ENCODE results near the gene MON2. TPM values are rescaled to one million over a fixed set of nuclear protein-coding genes. Genes with fewer than 3 reads are reported as not detected.
"Not testable (repeated sequence)": the region's sequence is repeated elsewhere in the genome, so short reads cannot be mapped to it uniquely, and the experiment has no call there.

MON2 gene
- total RNA-seq, 4 donors from 2014 or later, result 41.2 to 222 (median 70.0) TPM

GRCh38 chr12:62448436-62448835 is 18.2 kb upstream of the MON2 start:
- Histone ChIP-seq H3K27me3 (no peaks in the 10 kb centered on the region), H3K9me3 (peaks cover 0 to 12% of the 10 kb centered on the region in 2 donors), H3K27ac (no peak overlapping the region), H3K36me3 (no peaks in the 10 kb centered on the region), H3K4me1 (no peaks in the 10 kb centered on the region), H3K4me3 (no peak overlapping the region)
- DNase-seq, result no peak
- TF ChIP-seq POLR2A (IDR thresholded peaks at IDR 0.05), result no peak
- TF ChIP-seq CTCF (IDR thresholded peaks at IDR 0.05), result no peak
- intact Hi-C loops (cut with DNase I; ENCODE audit: low total_unique reads), result no loop called here

GRCh38 chr12:62455429-62455828 is 11.2 kb upstream of the MON2 start:
- H3K4me3 ChIP-seq; H3K9me3 ChIP-seq; H3K27ac ChIP-seq; H3K36me3 ChIP-seq; intact Hi-C loops (cut with DNase I; ENCODE audit: low total_unique reads); H3K27me3 ChIP-seq; DNase-seq; H3K4me1 ChIP-seq: not testable (repeated sequence)

GRCh38 chr12:62458626-62459025 is 8.0 kb upstream of the MON2 start:
- Histone ChIP-seq H3K4me1 (no peaks in the 10 kb centered on the region), H3K27ac (no peak overlapping the region), H3K4me3 (no peak overlapping the region), H3K36me3 (no peaks in the 10 kb centered on the region), H3K27me3 (no peaks in the 10 kb centered on the region), H3K9me3 (no peaks in the 10 kb centered on the region)
- DNase-seq, result no peak
- intact Hi-C loops (cut with DNase I; ENCODE audit: low total_unique reads), result no loop called here
- TF ChIP-seq CTCF (IDR thresholded peaks at IDR 0.05) (no peak), POLR2A (IDR thresholded peaks at IDR 0.05) (no peak)

GRCh38 chr12:62459976-62460375 is 6.7 kb upstream of the MON2 start:
- no peaks in the 10 kb centered on the region for H3K27me3 ChIP-seq
- H3K9me3 ChIP-seq, result no peaks in the 10 kb centered on the region
- intact Hi-C loops (cut with DNase I; ENCODE audit: low total_unique reads), result no loop called here
- no peaks in the 10 kb centered on the region for H3K4me1 ChIP-seq
- DNase-seq, result no peak
- no peak overlapping the region for H3K27ac ChIP-seq
- TF ChIP-seq CTCF (IDR thresholded peaks at IDR 0.05), result no peak
- TF ChIP-seq POLR2A (IDR thresholded peaks at IDR 0.05), result no peak
- no peak overlapping the region for H3K4me3 ChIP-seq
- no peaks in the 10 kb centered on the region for H3K36me3 ChIP-seq

- H3K4me1 ChIP-seq; H3K27ac ChIP-seq; H3K36me3 ChIP-seq; H3K4me3 ChIP-seq; intact Hi-C loops (cut with DNase I; ENCODE audit: low total_unique reads); H3K27me3 ChIP-seq; H3K9me3 ChIP-seq; DNase-seq: not testable (repeated sequence)
Measured at GRCh38 chr12:62461171-62461837, 5.3 kb upstream of the MON2 start.

- H3K36me3 ChIP-seq; DNase-seq; H3K9me3 ChIP-seq; H3K4me3 ChIP-seq; H3K27ac ChIP-seq; intact Hi-C loops (cut with DNase I; ENCODE audit: low total_unique reads); H3K4me1 ChIP-seq; H3K27me3 ChIP-seq: not testable (repeated sequence)
Measured at GRCh38 chr12:62463252-62463651, 3.4 kb upstream of the MON2 start.

Data from uterus (tissue), 4 donors.